Measurements from ENCODE around the gene MYRFL.
"Not testable (repeated sequence)": the region's sequence is repeated elsewhere in the genome, so short reads cannot be mapped to it uniquely, and the experiment has no call there.

The MYRFL gene

GRCh38 chr12:69840727-69841126 lies 15.7 kb downstream of the MYRFL start:
- DNase-seq (ENCODE audit: extremely low read depth in 1 of 2, low read depth in 1 of 2), result no peak

DNA sequence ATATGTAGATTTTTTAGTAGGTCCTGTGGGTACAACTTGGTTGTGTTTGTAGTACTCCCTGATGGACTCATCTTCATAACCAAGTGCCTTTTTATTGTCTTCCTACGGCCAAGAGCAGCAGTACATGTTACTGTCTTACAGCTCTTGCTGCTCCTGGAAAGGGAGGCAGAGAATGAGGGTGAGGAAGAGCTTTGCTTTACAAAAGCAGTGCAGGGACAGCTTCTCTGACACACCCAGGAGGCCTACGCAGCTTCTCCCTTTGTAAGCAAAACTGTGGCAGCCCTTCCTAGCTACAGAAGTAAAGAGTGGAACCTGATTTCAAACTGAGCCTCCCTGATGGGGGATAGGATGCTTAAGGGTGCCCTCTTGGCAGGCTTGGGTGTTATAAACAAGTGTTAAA lies 18.6 kb downstream of the MYRFL start:
- no peak for DNase-seq (ENCODE audit: extremely low read depth in 1 of 2, low read depth in 1 of 2)

- no peak for DNase-seq (ENCODE audit: extremely low read depth in 1 of 2, low read depth in 1 of 2)
Measured at GRCh38 chr12:69844416-69844815, 19.4 kb downstream of the MYRFL start.

DNA sequence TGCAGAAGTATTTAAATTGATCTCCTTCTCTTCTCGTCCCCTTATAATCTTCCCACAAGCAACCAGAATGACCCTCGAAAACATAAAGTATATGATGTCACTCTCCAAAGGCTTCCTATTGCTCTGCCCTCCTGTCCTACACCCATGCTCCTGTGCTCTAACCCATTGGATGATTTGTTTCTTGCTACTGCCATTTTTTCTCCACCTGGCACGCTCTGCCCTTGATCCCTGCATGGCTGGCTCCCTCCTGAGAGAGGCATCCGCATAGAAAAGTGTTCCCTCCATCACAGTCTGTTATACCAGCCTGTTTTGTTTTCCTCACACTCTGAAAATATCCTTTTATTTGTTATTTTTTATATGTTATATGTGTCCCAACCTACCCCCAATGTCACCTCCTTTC lies 19.8 kb downstream of the MYRFL start:
- DNase-seq (ENCODE audit: extremely low read depth in 1 of 2, low read depth in 1 of 2), result no peak

- DNase-seq (ENCODE audit: extremely low read depth in 1 of 2, low read depth in 1 of 2), result no peak
Measured at GRCh38 chr12:69846976-69847375, 21.9 kb downstream of the MYRFL start.

DNA sequence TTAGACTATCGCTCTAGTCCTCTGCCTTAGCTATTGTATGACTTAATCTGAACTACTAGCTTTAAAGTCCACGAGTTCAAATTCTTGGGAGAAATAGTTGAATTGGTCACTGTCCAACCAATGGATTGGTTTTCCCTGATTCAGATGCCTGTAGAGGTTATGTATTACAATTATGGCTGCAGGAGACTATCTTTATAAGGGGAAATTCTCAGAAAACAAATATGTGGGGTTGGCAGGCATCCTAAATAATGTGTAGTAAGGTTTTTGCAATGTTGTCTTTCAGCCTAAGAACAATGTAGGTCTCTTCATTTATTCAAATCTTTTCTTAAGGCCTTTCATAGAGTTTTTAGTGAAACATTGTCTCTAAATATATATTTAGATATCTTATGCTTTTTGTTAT lies 26.9 kb downstream of the MYRFL start:
- DNase-seq (ENCODE audit: extremely low read depth in 1 of 2, low read depth in 1 of 2), result no peak

- DNase-seq (ENCODE audit: extremely low read depth in 1 of 2, low read depth in 1 of 2), result not testable (repeated sequence)
Measured at GRCh38 chr12:69853176-69853961, 28.3 kb downstream of the MYRFL start.

GRCh38 chr12:69866698-69867097 lies 41.7 kb downstream of the MYRFL start:
- DNase-seq (ENCODE audit: extremely low read depth in 1 of 2, low read depth in 1 of 2), result no peak

DNA sequence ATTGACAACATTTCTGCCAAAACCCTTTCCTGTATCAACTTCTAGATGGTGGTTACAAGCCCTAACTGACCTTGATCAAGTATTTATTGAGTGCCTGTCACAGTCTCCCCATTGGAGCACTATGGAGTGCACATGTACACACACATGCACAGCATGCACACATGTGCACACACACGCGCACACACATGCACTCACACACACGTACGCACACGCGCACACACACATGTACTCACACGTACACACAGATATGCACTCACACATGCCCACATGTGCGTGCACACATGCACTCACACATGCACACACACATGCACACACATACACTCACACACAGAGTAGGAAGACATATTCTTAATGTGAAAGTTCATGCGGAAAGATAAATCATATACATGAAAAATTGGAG lies 43.7 kb downstream of the MYRFL start:
- DNase-seq (ENCODE audit: extremely low read depth in 1 of 2, low read depth in 1 of 2), result no peak

DNA sequence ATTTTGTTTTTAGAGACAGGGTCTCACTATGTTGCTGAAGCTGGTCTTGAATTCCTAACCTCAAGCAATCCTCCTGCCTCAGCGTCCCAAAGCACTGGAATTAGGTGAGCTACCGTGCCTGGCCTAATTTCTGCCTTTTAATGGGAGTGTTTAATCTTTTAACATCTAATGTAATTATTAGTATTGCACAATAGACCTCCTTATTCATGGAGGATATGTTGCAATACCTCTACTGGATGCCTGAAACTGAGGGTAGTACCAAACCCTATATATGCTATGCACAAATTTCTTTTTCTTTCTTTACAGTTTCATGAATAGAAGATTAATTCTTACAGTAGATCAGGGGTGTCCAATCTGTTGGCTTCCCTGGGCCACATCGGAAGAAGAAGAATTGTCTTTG lies 47.8 kb downstream of the MYRFL start:
- DNase-seq (ENCODE audit: extremely low read depth in 1 of 2, low read depth in 1 of 2), result no peak

GRCh38 chr12:69873429-69873828 lies 48.4 kb downstream of the MYRFL start:
- DNase-seq (ENCODE audit: extremely low read depth in 1 of 2, low read depth in 1 of 2), result no peak

DNA sequence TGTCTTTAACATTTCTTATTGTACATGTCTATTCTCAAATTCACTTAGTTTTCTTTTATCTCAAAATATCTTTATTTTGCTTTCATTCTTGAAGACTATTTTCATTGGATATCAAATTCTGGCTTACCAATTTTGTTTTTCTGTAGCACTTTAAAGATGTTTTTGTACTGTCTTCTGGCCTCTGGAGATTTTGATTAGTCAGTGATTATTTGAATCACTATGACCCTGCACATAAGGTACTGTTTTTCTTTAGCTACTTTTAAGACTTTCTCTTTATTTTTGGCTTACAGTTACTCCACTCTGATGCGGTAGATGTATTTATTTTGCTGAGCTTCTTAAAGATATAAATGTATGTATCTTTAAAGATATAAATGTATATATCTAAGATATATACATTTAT lies 49.6 kb downstream of the MYRFL start:
- no peak for DNase-seq (ENCODE audit: extremely low read depth in 1 of 2, low read depth in 1 of 2)

DNA sequence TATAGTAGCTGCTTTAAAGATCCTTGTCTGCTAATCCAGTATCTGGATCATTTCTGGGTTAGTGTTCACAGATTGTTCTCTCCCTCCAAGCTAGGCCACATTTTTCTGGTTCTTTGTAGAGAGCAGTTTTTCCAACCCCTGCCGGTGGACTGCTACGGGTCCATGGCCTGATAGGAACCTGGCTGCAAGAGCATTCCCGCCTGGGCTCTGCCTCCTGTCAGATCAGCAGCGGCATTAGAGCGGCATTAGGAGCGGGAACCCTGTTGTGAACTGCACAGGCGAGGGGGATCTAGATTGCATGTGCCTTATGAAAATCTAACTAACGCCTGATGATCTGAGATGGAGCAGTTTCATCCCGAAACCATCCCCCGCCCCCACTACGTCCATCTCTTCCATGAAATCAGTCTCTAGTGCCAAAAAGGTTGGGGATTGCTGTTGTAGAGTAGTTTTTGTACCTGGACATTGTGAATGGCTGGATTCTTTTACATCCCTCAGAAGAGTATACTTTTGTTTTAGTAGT lies 50.4 kb downstream of the MYRFL start:
- no peak for DNase-seq (ENCODE audit: extremely low read depth in 1 of 2, low read depth in 1 of 2)

GRCh38 chr12:69879007-69879960 lies 54.3 kb downstream of the MYRFL start:
- DNase-seq (ENCODE audit: extremely low read depth in 1 of 2, low read depth in 1 of 2), result peak in 1 of 2 donors; percentile 33

- DNase-seq (ENCODE audit: extremely low read depth in 1 of 2, low read depth in 1 of 2), result no peak
Measured at GRCh38 chr12:69880571-69880970, 55.5 kb downstream of the MYRFL start.

GRCh38 chr12:69881771-69882170 lies 56.7 kb downstream of the MYRFL start:
- no peak for DNase-seq (ENCODE audit: extremely low read depth in 1 of 2, low read depth in 1 of 2)

DNA sequence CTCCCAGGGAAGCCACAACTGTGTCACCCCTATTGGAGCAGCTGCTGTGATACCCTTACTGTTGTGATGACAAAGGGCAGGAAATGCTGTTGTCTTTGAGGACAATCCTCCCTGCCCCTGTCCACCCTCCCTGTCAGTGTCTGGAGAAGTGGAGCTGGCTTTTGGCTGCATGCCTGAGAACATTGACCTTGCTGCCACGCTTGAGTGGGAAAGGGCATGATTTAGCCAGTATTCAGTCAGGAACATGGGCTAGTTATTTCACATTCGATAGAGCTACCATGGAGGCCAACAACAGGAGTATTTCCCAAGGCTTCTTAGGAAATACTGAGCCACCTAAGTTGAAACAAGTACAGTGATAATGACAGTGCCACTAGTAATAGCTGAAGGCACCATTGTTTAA lies 59.4 kb downstream of the MYRFL start:
- DNase-seq (ENCODE audit: extremely low read depth in 1 of 2, low read depth in 1 of 2), result no peak

DNA sequence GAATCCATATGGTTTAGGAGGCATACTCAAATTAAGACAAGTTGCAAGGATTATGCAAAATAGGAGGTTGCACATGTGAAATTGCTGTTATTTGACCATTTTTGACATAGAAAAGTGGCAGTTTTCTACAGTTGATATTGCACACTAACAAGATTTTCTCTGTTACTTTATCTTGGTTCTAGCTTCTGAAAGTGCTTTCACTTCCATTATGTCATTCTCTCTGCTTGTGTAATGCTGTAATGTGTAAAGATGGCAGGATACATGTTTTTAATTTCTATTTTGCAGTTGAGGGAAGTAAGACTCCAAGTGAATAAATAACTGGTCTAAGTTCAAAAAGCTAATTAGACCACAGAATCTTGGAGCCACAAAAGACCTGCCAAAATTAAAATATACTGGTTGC lies 60.6 kb downstream of the MYRFL start:
- no peak for DNase-seq (ENCODE audit: extremely low read depth in 1 of 2, low read depth in 1 of 2)

DNA sequence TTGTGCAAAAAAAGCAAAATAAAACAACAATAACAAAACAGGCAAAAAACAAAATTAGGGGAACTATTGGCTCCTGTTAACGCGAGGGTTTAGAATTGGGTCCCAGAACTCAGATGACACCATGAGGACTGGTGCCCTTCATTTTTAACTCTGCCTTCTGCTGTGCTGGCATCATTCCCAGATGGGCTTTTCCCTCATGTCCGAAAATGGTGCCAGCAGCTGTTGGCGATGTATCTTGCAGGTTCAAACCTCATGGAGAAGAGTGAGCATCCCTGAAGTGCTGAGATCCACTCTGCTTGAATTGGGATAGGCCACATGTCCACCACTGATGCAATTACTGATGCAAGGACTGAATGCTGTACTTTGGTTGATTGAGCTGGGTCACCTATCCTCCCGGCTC lies 61.1 kb downstream of the MYRFL start:
- no peak for DNase-seq (ENCODE audit: extremely low read depth in 1 of 2, low read depth in 1 of 2)

- no peak for DNase-seq (ENCODE audit: extremely low read depth in 1 of 2, low read depth in 1 of 2)
Measured at GRCh38 chr12:69886715-69887114, 61.7 kb downstream of the MYRFL start.

DNA sequence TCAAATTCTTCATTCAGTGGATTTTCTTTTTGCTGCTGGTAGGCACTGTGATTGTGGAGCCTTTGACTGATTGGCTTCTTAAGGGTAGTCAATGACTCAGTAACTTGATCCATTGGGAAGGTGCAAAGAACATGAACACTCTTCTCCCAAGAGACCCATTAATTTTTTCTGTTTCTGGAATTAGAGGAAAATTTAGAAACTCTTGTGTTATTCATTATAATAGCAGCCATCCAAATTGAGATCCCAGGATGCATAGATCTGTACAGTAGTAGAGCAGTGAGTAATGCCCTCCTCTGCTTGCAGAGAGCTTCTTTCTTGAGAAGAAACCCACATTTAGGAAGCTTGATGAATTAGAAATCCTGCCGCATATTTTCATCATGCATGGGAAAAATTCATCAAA lies 63.9 kb downstream of the MYRFL start:
- no peak for DNase-seq (ENCODE audit: extremely low read depth in 1 of 2, low read depth in 1 of 2)

All from stimulated activated CD8-positive, alpha-beta memory T cell treated with anti-CD3 and anti-CD28 coated beads, Interleukin-7, amount 100 ng/mL, for 48 hours (primary cell).